GM12878 (cell line): ENCODE measurements around the gene TMSB4X. TPM values are rescaled to one million over a fixed set of nuclear protein-coding genes. Genes with fewer than 3 reads are reported as not detected.

ENCODE experiments used
- ASH2L ChIP-seq: fragments of 300-600, 200-600 bp; sonication (generic); IDR thresholded peaks from 2 replicates; pipeline ENCODE4 v1.6.1; 2017; ENCODE audit warnings: low read depth, mild to moderate bottlenecking, borderline replicate concordance
- CREB1 ChIP-seq: IDR thresholded peaks from 2 replicates; pipeline ENCODE4 v1.6.1; 2012; ENCODE audit warnings: low read depth, mild to moderate bottlenecking, inconsistent platforms
- DPF2 ChIP-seq: fragments of 450-650 bp; IDR thresholded peaks from 2 replicates; pipeline ENCODE4 v1.6.1; 2017; ENCODE audit warnings: mild to moderate bottlenecking
- HCFC1 ChIP-seq: fragments of 150-350 bp; IDR thresholded peaks from 2 replicates; pipeline ENCODE4 v1.6.1; 2014; ENCODE audit warnings: low read length
- MEF2A ChIP-seq: IDR thresholded peaks from 2 replicates; pipeline ENCODE4 v1.6.1; 2011; ENCODE audit warnings: low read depth, mild to moderate bottlenecking, low read length, moderate library complexity; ENCODE audit not compliant: insufficient read depth
- MTA2 ChIP-seq: fragments of 450-650 bp; IDR thresholded peaks from 2 replicates; pipeline ENCODE4 v1.6.1; 2016; ENCODE audit warnings: low read depth, mild to moderate bottlenecking, moderate library complexity
- MXI1 ChIP-seq: fragments of 150-350 bp; IDR thresholded peaks from 2 replicates; pipeline ENCODE4 v1.6.1; 2011; ENCODE audit warnings: low read depth, mild to moderate bottlenecking, inconsistent platforms, low read length, improper control_type of control experiment
- NBN ChIP-seq: fragments of 450-650 bp; IDR thresholded peaks from 2 replicates; pipeline ENCODE4 v1.6.1; 2016
- PAX8 ChIP-seq: fragments of 450-650 bp; IDR thresholded peaks from 2 replicates; pipeline ENCODE4 v1.6.1; 2017; ENCODE audit warnings: mild to moderate bottlenecking, moderate library complexity
- POLR2A ChIP-seq: IDR thresholded peaks from 2 replicates; pipeline ENCODE4 v1.6.1; 2011; ENCODE audit warnings: low read depth, mild to moderate bottlenecking, low read length
- RAD21 ChIP-seq: IDR thresholded peaks from 2 replicates; pipeline ENCODE4 v1.6.1; 2011; ENCODE audit warnings: mild to moderate bottlenecking, low read depth, low read length, moderate library complexity; ENCODE audit not compliant: insufficient read depth
- RFX5 ChIP-seq: IDR thresholded peaks from 2 replicates; pipeline ENCODE4 v1.6.1; 2011; ENCODE audit warnings: low read depth, low read length, improper control_type of control experiment
- SIN3A ChIP-seq: IDR thresholded peaks from 2 replicates; pipeline ENCODE4 v1.6.1; 2012; ENCODE audit warnings: low read depth, low read length, improper control_type of control experiment
- STAT3 ChIP-seq: IDR thresholded peaks from 2 replicates; pipeline ENCODE4 v1.6.1; 2011; ENCODE audit warnings: low read depth, low read length, improper control_type of control experiment
- ZBED1 ChIP-seq: IDR thresholded peaks from 2 replicates; pipeline ENCODE4 v1.6.1; 2016; ENCODE audit warnings: borderline replicate concordance
- ZSCAN29 ChIP-seq: fragments of 450-650 bp; IDR thresholded peaks from 2 replicates; pipeline ENCODE4 v1.6.1; 2017; ENCODE audit warnings: mild to moderate bottlenecking, moderate library complexity
- polyA plus RNA-seq, 11 experiments: library from polyadenylated mRNA; depleted of rRNA in 4 of 11; unstranded in 6 of 11; stranded (reverse) in 5 of 11; fragments of >200 nt; fragmentation: Nextera tagmentation in 4 of 11; fragmentation: Illumina TruSeq in 1 of 11; extraction: Ambion mirVana in 4 of 11; extraction: Trizol in 1 of 11; gene quantifications; 1 replicate in 1 of 11; 2 replicates in 10 of 11; pipeline versions ENCODE4 v1.2.1 to v1.2.3, GENCODE V29; 2011 to 2016; ENCODE audit warnings: inconsistent platforms in 2 of 11, missing spikeins in 2 of 11, low read depth in 1 of 11
- total RNA-seq, 4 experiments: library from RNA; depleted of rRNA in 3 of 4; stranded (reverse); fragments of >200 nt in 3 of 4; fragmentation: Illumina TruSeq in 1 of 4; extraction: Trizol in 1 of 4; gene quantifications; 2 replicates each; pipeline versions ENCODE4 v1.2.1 to v1.2.3, GENCODE V29; 2013 to 2021
- TF ChIP-seq, protein P1 (sequence below): fragments of 450-650 bp; formaldehyde crosslinking; IDR thresholded peaks from 2 replicates; pipeline ENCODE4 v1.5.0; 2022; ENCODE audit warnings: mild to moderate bottlenecking, missing genetic modification characterization
- TF ChIP-seq, protein P2 (sequence below): fragments of 450-650 bp; IDR thresholded peaks from 2 replicates; pipeline ENCODE4 v1.6.1; 2016; ENCODE audit warnings: mild to moderate bottlenecking
- TF ChIP-seq, protein P3 (sequence below): fragments of 450-650 bp; IDR thresholded peaks from 2 replicates; pipeline ENCODE4 v1.6.1; 2018; ENCODE audit warnings: mild to moderate bottlenecking, low read depth, moderate library complexity; ENCODE audit not compliant: partially characterized antibody
- TF ChIP-seq, protein P4 (sequence below): IDR thresholded peaks from 2 replicates; pipeline ENCODE4 v1.6.1; 2011; ENCODE audit warnings: borderline replicate concordance, low read depth, mild to moderate bottlenecking, moderate library complexity, low read length; ENCODE audit not compliant: insufficient read depth, poor library complexity, severe bottlenecking
- TF ChIP-seq, protein P5 (sequence below): IDR thresholded peaks from 2 replicates; pipeline ENCODE4 v1.6.1; 2011; ENCODE audit warnings: low read depth, mild to moderate bottlenecking, low read length, moderate library complexity, borderline replicate concordance; ENCODE audit errors: extremely low read depth

Gene TMSB4X
- total and polyA plus RNA-seq, 10 of the 15 experiments (the other 5 are each of a cell fraction or from before 2014, with no cell fraction given): 13,924 to 37,234 (median 23,705) TPM

DNA sequence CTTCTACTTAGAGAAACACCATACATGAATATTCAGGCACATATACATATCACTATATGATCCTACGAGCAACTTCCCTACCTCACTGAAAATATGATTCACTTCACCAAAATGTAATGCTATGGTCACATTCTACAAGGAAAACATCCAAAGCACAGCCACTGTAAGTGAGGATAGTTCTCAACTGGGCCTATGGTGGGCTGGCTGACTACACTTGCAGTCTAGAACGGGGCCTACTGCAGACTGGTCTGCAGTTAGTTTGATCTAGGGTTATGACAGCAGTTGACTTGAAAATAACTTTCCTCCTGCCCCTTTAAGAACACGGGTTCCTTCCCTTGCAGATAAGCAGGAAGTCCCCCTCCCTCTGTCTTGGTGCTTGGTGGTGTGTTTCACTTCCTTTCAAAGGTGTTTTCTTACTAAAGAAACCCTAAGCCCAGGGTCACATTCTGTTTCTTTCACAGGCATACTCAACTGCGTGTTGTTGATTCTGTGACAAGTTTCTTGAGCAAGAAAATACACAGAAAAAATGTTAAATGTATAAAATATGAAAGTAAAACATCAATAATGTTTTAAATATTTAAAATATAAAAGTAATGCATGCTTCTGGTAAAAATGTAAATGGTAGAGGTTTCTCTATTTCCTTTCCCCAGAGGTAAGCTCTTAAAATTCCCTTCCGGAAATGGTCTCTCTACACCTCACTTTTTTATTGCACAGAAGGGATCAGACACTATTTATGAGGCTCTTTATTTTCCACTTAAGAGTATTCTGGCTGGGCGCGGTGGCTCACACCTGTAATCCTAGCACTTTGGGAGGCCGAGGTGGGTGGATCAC lies 18.0 kb upstream of the TMSB4X start (continued):
- TF ChIP-seq NBN (peak; percentile 14; the same call in 1 of the 2 replicates), SIN3A (no peak), POLR2A (peak; percentile 65), ASH2L (no peak), DPF2 (peak; percentile 28), ZBED1 (0 out of 2 replicates have a peak, but pooled peaks have one; percentile 3), ZSCAN29 (no peak), CREB1 (no peak), RAD21 (no peak), MTA2 (peak; percentile 16; the same call in 1 of the 2 replicates), STAT3 (no peak), RFX5 (no peak), MXI1 (no peak), MEF2A (no peak), PAX8 (no peak), HCFC1 (no peak)
- TF ChIP-seq, protein P1, sequence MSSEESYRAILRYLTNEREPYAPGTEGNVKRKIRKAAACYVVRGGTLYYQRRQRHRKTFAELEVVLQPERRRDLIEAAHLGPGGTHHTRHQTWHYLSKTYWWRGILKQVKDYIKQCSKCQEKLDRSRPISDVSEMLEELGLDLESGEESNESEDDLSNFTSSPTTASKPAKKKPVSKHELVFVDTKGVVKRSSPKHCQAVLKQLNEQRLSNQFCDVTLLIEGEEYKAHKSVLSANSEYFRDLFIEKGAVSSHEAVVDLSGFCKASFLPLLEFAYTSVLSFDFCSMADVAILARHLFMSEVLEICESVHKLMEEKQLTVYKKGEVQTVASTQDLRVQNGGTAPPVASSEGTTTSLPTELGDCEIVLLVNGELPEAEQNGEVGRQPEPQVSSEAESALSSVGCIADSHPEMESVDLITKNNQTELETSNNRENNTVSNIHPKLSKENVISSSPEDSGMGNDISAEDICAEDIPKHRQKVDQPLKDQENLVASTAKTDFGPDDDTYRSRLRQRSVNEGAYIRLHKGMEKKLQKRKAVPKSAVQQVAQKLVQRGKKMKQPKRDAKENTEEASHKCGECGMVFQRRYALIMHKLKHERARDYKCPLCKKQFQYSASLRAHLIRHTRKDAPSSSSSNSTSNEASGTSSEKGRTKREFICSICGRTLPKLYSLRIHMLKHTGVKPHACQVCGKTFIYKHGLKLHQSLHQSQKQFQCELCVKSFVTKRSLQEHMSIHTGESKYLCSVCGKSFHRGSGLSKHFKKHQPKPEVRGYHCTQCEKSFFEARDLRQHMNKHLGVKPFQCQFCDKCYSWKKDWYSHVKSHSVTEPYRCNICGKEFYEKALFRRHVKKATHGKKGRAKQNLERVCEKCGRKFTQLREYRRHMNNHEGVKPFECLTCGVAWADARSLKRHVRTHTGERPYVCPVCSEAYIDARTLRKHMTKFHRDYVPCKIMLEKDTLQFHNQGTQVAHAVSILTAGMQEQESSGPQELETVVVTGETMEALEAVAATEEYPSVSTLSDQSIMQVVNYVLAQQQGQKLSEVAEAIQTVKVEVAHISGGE (CRISPR knock-in tag): no peak
- TF ChIP-seq, protein P2, sequence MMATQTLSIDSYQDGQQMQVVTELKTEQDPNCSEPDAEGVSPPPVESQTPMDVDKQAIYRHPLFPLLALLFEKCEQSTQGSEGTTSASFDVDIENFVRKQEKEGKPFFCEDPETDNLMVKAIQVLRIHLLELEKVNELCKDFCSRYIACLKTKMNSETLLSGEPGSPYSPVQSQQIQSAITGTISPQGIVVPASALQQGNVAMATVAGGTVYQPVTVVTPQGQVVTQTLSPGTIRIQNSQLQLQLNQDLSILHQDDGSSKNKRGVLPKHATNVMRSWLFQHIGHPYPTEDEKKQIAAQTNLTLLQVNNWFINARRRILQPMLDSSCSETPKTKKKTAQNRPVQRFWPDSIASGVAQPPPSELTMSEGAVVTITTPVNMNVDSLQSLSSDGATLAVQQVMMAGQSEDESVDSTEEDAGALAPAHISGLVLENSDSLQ: peak; percentile 13; the same call in 1 of the 2 replicates
- TF ChIP-seq, protein P3, sequence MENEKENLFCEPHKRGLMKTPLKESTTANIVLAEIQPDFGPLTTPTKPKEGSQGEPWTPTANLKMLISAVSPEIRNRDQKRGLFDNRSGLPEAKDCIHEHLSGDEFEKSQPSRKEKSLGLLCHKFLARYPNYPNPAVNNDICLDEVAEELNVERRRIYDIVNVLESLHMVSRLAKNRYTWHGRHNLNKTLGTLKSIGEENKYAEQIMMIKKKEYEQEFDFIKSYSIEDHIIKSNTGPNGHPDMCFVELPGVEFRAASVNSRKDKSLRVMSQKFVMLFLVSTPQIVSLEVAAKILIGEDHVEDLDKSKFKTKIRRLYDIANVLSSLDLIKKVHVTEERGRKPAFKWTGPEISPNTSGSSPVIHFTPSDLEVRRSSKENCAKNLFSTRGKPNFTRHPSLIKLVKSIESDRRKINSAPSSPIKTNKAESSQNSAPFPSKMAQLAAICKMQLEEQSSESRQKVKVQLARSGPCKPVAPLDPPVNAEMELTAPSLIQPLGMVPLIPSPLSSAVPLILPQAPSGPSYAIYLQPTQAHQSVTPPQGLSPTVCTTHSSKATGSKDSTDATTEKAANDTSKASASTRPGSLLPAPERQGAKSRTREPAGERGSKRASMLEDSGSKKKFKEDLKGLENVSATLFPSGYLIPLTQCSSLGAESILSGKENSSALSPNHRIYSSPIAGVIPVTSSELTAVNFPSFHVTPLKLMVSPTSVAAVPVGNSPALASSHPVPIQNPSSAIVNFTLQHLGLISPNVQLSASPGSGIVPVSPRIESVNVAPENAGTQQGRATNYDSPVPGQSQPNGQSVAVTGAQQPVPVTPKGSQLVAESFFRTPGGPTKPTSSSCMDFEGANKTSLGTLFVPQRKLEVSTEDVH: no peak
- TF ChIP-seq, protein P4, sequence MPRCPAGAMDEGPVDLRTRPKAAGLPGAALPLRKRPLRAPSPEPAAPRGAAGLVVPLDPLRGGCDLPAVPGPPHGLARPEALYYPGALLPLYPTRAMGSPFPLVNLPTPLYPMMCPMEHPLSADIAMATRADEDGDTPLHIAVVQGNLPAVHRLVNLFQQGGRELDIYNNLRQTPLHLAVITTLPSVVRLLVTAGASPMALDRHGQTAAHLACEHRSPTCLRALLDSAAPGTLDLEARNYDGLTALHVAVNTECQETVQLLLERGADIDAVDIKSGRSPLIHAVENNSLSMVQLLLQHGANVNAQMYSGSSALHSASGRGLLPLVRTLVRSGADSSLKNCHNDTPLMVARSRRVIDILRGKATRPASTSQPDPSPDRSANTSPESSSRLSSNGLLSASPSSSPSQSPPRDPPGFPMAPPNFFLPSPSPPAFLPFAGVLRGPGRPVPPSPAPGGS: peak; percentile 24
- TF ChIP-seq, protein P5, sequence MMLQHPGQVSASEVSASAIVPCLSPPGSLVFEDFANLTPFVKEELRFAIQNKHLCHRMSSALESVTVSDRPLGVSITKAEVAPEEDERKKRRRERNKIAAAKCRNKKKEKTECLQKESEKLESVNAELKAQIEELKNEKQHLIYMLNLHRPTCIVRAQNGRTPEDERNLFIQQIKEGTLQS: no peak
